ENCODE measurements around the gene RPS14. TPM values are rescaled to one million over a fixed set of nuclear protein-coding genes. Genes with fewer than 3 reads are reported as not detected.

Gene RPS14
- total and polyA plus RNA-seq, 10 of the 15 experiments (the other 5 are each of a cell fraction or from before 2014, with no cell fraction given): 2,295 to 4,047 (median 2,787) TPM

- H3K79me2 ChIP-seq (ENCODE audit: control insufficient read depth, insufficient read depth, low read length): peaks cover 46% of the 10 kb centered on the region
- FAIRE-seq: no peak
Measured at GRCh38 chr5:150492621-150493020, 43.1 kb upstream of the RPS14 start.

GRCh38 chr5:150491876-150492275 is 42.3 kb upstream of the RPS14 start:
- Histone ChIP-seq H3K27me3 (replicated peaks in 1 of 2; ENCODE audit: control insufficient read depth in 2 of 2, insufficient read depth in 2 of 2, low read length in 1 of 2) (no peaks in the 10 kb centered on the region), H3K4me1 (ENCODE audit: control insufficient read depth, insufficient read depth, low read length) (peaks cover 41% of the 10 kb centered on the region), H2AFZ (ENCODE audit: control insufficient read depth, low read depth, low read length) (no peak overlapping the region), H3K27ac (ENCODE audit: control insufficient read depth, insufficient read depth) (no peak overlapping the region), H3K4me2 (ENCODE audit: control insufficient read depth, insufficient read depth) (no peak overlapping the region), H4K20me1 (ENCODE audit: control insufficient read depth, insufficient read depth) (no peaks in the 10 kb centered on the region), H3K9ac (ENCODE audit: control insufficient read depth, insufficient read depth, low read length) (no peak overlapping the region), H3K9me3 (replicated peaks; ENCODE audit: control insufficient read depth, insufficient read depth, low read length) (no peaks in the 10 kb centered on the region), H3K79me2 (ENCODE audit: control insufficient read depth, insufficient read depth, low read length) (peaks cover 52% of the 10 kb centered on the region), H3K36me3 (ENCODE audit: control insufficient read depth in 2 of 2, insufficient read depth in 2 of 2, low read length in 1 of 2) (peaks cover 5 to 9% of the 10 kb centered on the region in 2 experiments; a peak in 3 of 4 replicates), H3K4me3 (no peak overlapping the region)
- DNase-seq (ENCODE audit: low read depth, low spot score) (no peak), ATAC-seq (no peak), FAIRE-seq (no peak)
- CTCF ChIA-PET: interaction anchor here (0.9 to 8.4 kb wide), 5 partner anchors 32 to 162 kb away, joined by 3 to 132 read pairs (median 7); no protein-coding TSS in a partner anchor
- POLR2A ChIA-PET: interaction anchor here (1.0 kb wide), 1 partner anchor 10 kb away, joined by 3 read pairs; no protein-coding TSS in a partner anchor
- SMC1A ChIA-PET (ENCODE audit: uncharacterized antibody, unreplicated experiment): interaction anchor here (0.6 to 6.5 kb wide), 6 partner anchors 10 to 1145 kb away, joined by 3 to 65 read pairs (median 3); no protein-coding TSS in a partner anchor
- BruUV-seq (replicated peaks): no TSS peak
- in situ Hi-C loops (cut with MboI) (no loop called here), intact Hi-C loops (cut with micrococcal nuclease; ENCODE audit: unreplicated experiment) (no loop called here)
- 99% methylated on average over 4 of the region's 4 CpGs for WGBS (ENCODE audit: insufficient coverage, insufficient replicate concordance, low lambda C conversion rate, missing lambda C conversion rate)
- RAD21 ChIA-PET (ENCODE audit: unreplicated experiment): interaction anchor here (2.5 to 10.2 kb wide), 2 partner anchors 33 to 53 kb away, joined by 9 to 143 read pairs; no protein-coding TSS in a partner anchor
- TF ChIP-seq FOXM1 (IDR thresholded peaks at IDR 0.05; ENCODE audit: low read depth, low read length) (no peak), ZNF24 (IDR thresholded peaks at IDR 0.05) (no peak), CREB1 (IDR thresholded peaks at IDR 0.05; ENCODE audit: low read depth) (no peak), ASH2L (IDR thresholded peaks at IDR 0.05; ENCODE audit: borderline replicate concordance, low read depth) (no peak), RBBP5 (conservative IDR thresholded peaks at IDR 0.05) (no peak), POLR2AphosphoS5 (IDR thresholded peaks at IDR 0.05; ENCODE audit: low read length) (no peak), JUND (IDR thresholded peaks at IDR 0.05; ENCODE audit: low read depth, low read length) (no peak), CREM (IDR thresholded peaks at IDR 0.05; ENCODE audit: low read depth) (no peak), MYB (IDR thresholded peaks at IDR 0.05; ENCODE audit: borderline replicate concordance, low read depth, low read length) (no peak), ATF2 (IDR thresholded peaks at IDR 0.05; ENCODE audit: low read length) (no peak), NRF1 (conservative IDR thresholded peaks at IDR 0.05; ENCODE audit: low read depth, low read length) (no peak)

More at GRCh38 chr5:150492621-150493020, 43.1 kb upstream of the RPS14 start:
- Histone ChIP-seq H3K9ac (ENCODE audit: control insufficient read depth, insufficient read depth, low read length) (no peak overlapping the region), H2AFZ (ENCODE audit: control insufficient read depth, low read depth, low read length) (no peak overlapping the region), H3K4me3 (no peak overlapping the region), H3K27ac (ENCODE audit: control insufficient read depth, insufficient read depth) (no peak overlapping the region), H3K36me3 (ENCODE audit: control insufficient read depth in 2 of 2, insufficient read depth in 2 of 2, low read length in 1 of 2) (peaks cover 7 to 9% of the 10 kb centered on the region in 2 experiments; a peak in 3 of 4 replicates), H4K20me1 (ENCODE audit: control insufficient read depth, insufficient read depth) (no peaks in the 10 kb centered on the region), H3K9me3 (replicated peaks; ENCODE audit: control insufficient read depth, insufficient read depth, low read length) (no peaks in the 10 kb centered on the region), H3K4me1 (ENCODE audit: control insufficient read depth, insufficient read depth, low read length) (peaks cover 39% of the 10 kb centered on the region), H3K27me3 (replicated peaks in 1 of 2; ENCODE audit: control insufficient read depth in 2 of 2, insufficient read depth in 2 of 2, low read length in 1 of 2) (no peaks in the 10 kb centered on the region), H3K4me2 (ENCODE audit: control insufficient read depth, insufficient read depth) (no peak overlapping the region)
- RAD21 ChIA-PET (ENCODE audit: unreplicated experiment): interaction anchor here (0.7 to 10.2 kb wide), 2 partner anchors 33 to 105 kb away, joined by 4 to 143 read pairs; no protein-coding TSS in a partner anchor
- no peak for DNase-seq (ENCODE audit: low read depth, low spot score)
- 78% methylated on average over 6 of the region's 6 CpGs for WGBS (ENCODE audit: insufficient coverage, insufficient replicate concordance, low lambda C conversion rate, missing lambda C conversion rate)
- POLR2A ChIA-PET: interaction anchor here (0.7 kb wide), 1 partner anchor 64 kb away, joined by 6 read pairs; no protein-coding TSS in a partner anchor
- intact Hi-C loops (cut with micrococcal nuclease; ENCODE audit: unreplicated experiment) (no loop called here), in situ Hi-C loops (cut with MboI) (no loop called here)
- SMC1A ChIA-PET (ENCODE audit: uncharacterized antibody, unreplicated experiment): interaction anchor here (0.6 to 6.5 kb wide), 5 partner anchors 9 to 537 kb away, joined by 3 to 65 read pairs (median 3); no protein-coding TSS in a partner anchor
- TF ChIP-seq NFYB (IDR thresholded peaks at IDR 0.05; ENCODE audit: insufficient read depth, low read depth, low read length): no peak
- no peak for TF ChIP-seq BHLHE40 (IDR thresholded peaks at IDR 0.05; ENCODE audit: borderline replicate concordance in 1 of 2, low read depth in 2 of 2, low read length in 1 of 2)
- TF ChIP-seq PAX5 (IDR thresholded peaks at IDR 0.05; ENCODE audit: borderline replicate concordance, low read depth, low read length): no peak
- TF ChIP-seq ZSCAN29 (IDR thresholded peaks at IDR 0.05): no peak
- TF ChIP-seq BCL11A (IDR thresholded peaks at IDR 0.05; ENCODE audit: low read depth, low read length): no peak
- TF ChIP-seq CHD4 (IDR thresholded peaks at IDR 0.05): no peak
- TF ChIP-seq BACH1 (IDR thresholded peaks at IDR 0.05; ENCODE audit: borderline replicate concordance): no peak
- BruUV-seq (replicated peaks): no TSS peak
- no peak for ATAC-seq
- CTCF ChIA-PET: interaction anchor here (0.6 to 8.4 kb wide), 3 partner anchors 34 to 92 kb away, joined by 3 to 132 read pairs (median 4); no protein-coding TSS in a partner anchor

All from GM12878 (cell line).